Erythroblast (primary cell): ENCODE data around the gene PTPRN2.

Experiments
- GATA1 ChIP-seq: IDR thresholded peaks from 2 replicates; pipeline ENCODE4 v1.6.1; 2011; ENCODE audit warnings: low read depth, mild to moderate bottlenecking, control low read depth, low read length, moderate library complexity
- POLR2A ChIP-seq: IDR thresholded peaks from 2 replicates; pipeline ENCODE4 v1.6.1; 2011; ENCODE audit warnings: mild to moderate bottlenecking, low read length

DNA sequence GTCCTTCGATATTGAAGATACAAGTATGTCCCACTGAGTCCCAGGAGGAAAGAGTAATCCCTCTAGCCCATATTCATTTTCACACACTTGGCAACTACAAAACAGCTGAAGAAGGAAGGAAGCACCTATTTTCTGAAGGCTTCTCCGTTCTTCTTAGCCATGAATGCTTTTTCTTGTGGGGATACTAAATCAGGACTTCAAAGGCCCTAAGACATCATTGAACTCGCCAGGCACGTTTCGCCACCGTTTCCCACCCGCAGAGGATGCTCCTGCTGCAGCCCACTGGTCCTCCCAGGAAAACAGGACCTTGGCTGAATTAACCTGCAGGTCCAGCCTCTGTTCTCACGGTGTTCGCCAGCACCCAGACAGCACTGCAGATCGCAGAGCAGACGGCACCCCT is 689.4 kb downstream of the PTPRN2 start:
- no peak for TF ChIP-seq POLR2A
- no peak for TF ChIP-seq GATA1
